GM12892 (cell line): Measurements from ENCODE around the gene LMTK2.
"Not testable (repeated sequence)": the region's sequence is repeated elsewhere in the genome, so short reads cannot be mapped to it uniquely, and the experiment has no call there.

ENCODE experiments used
- DNase-seq: peaks from one replicate; pipeline ENCODE4 v3.0.0; 2011; ENCODE audit not compliant: insufficient read length
- FAIRE-seq: peaks from 2 replicates; lab custom pipeline; 2011; peaks lifted over from hg19 to GRCh38; lab: Jason Lieb, UNC
- POLR2A ChIP-seq: IDR thresholded peaks from 2 replicates; pipeline ENCODE4 v1.6.1; 2011; ENCODE audit warnings: low read depth, low read length, control low read depth
- POLR2AphosphoS5 ChIP-seq: IDR thresholded peaks from 2 replicates; pipeline ENCODE4 v1.6.1; 2011; ENCODE audit warnings: low read depth, low read length, control low read depth
- TAF1 ChIP-seq: IDR thresholded peaks from 2 replicates; pipeline ENCODE4 v1.6.1; 2011; ENCODE audit warnings: low read depth, mild to moderate bottlenecking, control low read depth, low read length, borderline replicate concordance

Gene LMTK2

DNA sequence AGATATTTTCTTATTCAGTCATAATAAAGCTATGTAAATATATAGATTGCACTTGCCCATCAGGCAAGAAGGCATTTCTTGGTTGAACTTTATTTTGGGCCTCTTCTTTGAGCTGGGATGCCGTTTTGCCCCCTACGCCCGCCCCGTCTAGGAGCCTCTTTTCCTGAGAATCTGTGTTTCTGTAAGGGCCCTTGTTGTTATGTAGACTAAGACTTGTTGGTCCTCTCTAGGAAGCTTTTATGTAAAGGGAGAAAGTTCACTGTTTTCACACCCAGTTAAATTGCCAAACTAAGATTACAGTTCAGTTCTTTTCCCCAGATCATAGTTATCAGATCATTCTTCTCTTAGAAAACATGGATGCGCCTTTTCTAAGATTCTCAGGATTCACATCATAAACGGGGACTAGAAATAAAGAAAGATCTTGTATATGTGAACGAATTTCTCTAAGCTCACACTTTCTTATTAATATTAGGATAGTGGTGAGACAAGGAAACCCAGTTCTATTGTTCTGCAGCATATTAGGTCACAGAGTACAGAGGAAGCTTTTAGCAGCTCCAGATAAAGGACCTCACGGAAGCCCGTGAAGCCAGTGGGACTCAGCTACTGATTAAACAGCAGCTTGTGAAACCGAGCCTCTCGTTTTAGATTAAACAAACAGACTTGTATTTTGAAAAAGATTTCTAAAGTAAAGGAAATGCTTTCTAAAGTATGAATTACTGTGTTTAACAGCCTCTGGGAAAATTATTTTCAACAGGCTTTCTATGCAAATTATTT is 3.8 kb downstream of the LMTK2 start:
- FAIRE-seq (no peak), DNase-seq (no peak)
- no peak for TF ChIP-seq TAF1
- no peak for TF ChIP-seq POLR2A
- TF ChIP-seq POLR2AphosphoS5: no peak

DNA sequence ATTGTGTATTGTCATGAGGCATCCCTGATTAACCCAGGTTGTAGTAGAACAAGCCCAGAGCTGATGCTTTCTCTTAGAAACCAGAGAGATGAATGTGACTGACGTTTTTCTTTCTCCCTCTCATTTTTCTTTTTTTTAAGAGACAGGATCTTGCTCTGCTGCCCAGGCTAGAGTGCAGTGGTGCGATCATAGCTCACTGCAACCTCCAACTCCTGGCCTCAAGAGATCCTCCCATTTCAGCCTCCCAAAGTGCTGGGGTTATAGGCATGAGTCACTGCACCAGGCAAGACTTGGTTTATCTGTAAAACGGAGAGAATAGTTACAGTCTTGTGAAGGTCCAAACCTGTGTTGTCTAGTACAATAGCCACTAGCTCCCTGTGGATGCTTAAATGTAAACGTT is 5.4 kb downstream of the LMTK2 start:
- DNase-seq: no peak
- no peak for FAIRE-seq
- TF ChIP-seq POLR2AphosphoS5 (no peak), TAF1 (no peak), POLR2A (no peak)

DNA sequence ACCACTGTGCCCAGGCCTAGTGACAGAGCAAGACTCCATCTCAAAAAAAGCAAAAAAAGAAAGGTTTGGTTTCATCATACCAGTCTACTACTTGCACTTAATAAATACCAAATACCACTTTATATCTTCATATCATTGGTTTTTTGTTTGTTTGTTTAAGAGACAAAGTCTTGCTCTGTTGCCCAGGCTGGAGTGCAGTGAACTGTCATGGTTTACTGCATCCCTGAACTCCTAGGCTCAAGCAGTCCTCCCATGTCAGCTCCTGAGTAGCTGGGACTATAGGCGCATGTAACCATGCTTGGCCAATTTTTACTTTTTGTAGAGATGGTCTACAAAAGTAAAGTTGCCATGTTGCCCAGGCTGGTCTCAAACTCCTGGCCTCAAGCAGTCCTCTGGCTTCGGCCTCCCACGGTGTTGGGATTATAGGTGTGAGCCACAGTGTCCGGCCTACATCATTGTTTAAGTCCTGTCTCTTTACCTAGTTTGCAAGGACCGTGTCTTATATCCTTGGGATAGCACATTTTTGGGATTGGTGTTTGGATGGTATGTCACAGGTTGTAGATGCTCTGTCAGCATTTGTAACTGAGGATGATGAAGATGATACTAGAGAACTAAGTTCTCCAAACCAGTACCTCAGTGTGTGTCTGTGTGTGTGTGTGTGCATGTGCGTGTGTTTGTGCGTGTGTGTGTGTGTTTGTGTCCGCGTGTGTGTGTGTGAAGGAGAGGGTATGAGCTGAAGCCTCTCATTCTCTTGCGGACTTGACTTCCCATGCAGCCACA is 9.3 kb downstream of the LMTK2 start:
- DNase-seq (no peak), FAIRE-seq (no peak)

DNA sequence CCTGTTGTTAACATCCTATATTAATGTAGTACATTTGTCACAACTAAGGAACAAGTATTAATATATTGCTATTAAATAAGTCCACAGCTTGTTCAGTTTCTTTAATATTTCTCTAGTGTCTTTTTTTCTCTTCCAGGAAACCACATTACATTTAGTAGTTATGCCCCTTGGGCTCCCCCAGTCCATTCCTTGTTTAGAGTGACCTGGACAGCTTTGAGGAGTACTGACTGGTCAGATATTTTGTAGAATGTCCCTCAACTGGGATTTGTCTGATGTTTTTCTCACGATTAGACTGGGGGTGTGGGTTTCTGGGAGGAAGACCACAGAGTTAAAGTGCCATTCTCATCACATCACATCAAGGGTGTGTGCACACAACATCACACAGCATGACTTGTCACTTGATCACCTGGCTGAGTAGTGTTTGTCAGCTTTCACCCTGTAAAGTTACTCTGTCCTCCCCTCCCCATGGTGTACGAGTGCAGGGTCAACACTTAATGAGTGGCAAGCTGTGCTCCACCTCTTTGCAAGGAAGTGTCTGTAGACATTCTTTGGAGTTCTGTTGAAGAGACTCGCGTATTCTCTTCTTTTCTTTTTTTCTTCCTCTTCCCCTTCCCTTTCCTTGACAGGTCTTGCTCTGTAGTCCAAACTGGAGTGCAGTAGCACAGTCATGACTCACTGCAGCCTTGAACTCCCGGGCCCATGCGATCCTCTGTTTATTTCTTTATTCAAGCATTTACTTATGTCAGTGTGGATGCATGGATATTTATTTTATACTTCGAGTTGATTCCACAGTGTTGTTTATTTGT is 10.2 kb downstream of the LMTK2 start:
- DNase-seq (no peak), FAIRE-seq (no peak)
- TF ChIP-seq POLR2A (no peak), TAF1 (no peak), POLR2AphosphoS5 (no peak)

More for the DNA sequence above, 9.3 kb downstream of the LMTK2 start:
- TF ChIP-seq TAF1 (no peak), POLR2AphosphoS5 (no peak), POLR2A (no peak)

DNA sequence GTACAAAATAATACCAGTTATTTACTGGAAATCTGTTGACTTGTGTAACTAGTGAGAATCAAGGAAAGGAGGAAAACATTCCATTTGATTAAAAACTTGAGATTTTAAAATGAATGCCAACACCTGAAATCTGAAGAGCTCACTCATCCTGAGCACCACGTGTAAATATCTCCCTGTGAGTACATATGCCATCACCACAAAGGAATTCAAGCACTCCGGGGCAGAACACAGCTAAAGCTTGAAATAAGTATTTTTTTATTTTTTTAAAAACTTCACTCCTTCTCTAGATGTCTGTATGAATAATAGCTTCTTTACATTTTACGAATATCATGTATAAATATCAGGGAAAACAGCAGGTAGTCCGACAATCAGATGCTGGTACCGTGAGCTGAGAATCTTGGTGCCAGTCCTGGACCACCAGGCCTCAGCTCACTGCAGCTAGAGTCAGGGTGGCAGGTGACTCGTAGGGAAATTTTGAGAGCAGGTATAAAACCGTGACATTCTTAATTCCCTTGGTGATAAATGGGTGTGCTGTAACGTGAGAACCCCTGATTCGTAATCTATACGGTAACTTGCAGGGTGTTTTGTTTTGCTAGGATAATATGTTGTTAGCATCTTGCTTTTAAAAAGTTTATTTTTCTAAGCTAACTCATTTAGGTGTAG is 12.7 kb downstream of the LMTK2 start:
- DNase-seq: no peak
- FAIRE-seq: no peak
- TF ChIP-seq TAF1: no peak
- TF ChIP-seq POLR2AphosphoS5: no peak
- no peak for TF ChIP-seq POLR2A

DNA sequence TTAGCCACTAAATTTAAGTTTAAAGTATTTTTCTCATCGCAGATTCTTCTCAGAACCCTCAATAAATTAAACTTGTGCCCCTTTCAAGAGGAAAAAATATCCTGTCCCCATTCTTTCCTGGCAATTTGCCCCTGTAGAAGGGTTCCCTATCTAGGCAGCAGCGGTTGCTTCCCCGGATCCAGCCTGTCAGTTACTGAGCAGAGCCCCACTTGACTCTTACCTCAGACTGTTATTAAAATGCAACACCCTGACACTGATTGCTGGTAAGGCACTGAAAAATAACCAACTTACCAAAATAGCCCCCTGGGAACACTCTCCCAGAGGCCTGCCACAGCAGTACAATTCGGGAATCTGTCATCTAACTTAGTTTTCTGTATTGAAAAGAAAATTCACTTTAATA is 13.9 kb downstream of the LMTK2 start:
- TF ChIP-seq POLR2AphosphoS5 (no peak), POLR2A (no peak)

DNA sequence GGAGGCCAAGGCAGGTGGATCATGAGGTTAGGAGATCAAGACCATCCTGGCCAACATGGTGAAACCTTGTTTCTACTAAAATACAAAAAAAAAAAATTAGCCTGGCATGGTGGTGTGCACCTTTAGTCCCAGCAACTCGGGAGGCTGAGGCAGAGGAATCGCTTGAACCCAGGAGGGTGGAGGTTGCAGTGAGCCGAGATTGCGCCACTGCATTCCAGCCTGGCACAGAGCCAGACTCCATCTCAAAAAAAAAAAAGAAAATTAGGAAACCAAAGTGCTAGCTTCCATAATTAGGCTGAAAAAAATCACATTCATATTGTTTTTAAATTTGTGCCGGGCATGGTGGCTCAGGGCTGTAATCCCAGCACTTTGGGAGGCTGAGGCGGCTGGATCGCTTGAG is 14.7 kb downstream of the LMTK2 start:
- FAIRE-seq, DNase-seq: not testable (repeated sequence)

More for the DNA sequence above, 13.9 kb downstream of the LMTK2 start:
- DNase-seq (no peak), FAIRE-seq (no peak)

DNA sequence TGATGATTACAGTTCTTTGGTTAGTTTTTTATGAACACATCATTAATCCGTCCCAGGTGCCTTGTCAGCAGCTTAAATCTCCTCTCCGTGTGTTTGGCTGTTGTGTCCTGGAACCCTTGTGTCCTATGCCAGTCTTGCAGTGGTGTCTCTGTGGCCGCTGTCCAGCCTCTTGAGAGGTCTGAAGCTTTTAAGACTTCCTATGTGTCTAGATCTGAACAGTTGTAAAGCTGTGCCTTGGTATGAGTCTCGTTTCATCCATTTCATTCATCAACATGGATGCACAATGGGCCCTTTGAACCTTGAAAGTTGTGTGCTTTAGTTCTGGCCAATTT is 16.7 kb downstream of the LMTK2 start:
- TF ChIP-seq POLR2A (no peak), POLR2AphosphoS5 (no peak), TAF1 (no peak)
- FAIRE-seq (no peak), DNase-seq (no peak)

DNA sequence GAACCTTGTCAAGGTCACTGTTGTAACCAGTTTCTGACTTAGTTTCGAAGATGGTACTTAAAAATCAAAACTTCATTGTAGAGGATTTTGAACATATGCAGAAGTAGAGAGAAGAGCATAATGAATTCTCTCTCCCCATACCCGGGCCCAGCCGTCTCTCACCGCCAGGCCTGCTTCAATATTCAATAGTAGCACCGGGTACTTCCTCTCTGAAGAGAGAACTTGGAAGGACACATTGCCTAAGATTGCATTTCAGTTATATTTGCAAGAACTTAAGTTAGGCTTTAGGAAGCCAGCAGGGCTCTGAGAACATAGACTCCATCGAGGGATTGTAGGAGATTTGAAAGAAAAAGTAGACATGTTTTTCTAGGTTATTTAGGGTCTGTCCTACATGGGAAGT is 19.1 kb downstream of the LMTK2 start:
- FAIRE-seq: no peak
- no peak for DNase-seq
- TF ChIP-seq POLR2AphosphoS5 (no peak), POLR2A (no peak), TAF1 (no peak)

DNA sequence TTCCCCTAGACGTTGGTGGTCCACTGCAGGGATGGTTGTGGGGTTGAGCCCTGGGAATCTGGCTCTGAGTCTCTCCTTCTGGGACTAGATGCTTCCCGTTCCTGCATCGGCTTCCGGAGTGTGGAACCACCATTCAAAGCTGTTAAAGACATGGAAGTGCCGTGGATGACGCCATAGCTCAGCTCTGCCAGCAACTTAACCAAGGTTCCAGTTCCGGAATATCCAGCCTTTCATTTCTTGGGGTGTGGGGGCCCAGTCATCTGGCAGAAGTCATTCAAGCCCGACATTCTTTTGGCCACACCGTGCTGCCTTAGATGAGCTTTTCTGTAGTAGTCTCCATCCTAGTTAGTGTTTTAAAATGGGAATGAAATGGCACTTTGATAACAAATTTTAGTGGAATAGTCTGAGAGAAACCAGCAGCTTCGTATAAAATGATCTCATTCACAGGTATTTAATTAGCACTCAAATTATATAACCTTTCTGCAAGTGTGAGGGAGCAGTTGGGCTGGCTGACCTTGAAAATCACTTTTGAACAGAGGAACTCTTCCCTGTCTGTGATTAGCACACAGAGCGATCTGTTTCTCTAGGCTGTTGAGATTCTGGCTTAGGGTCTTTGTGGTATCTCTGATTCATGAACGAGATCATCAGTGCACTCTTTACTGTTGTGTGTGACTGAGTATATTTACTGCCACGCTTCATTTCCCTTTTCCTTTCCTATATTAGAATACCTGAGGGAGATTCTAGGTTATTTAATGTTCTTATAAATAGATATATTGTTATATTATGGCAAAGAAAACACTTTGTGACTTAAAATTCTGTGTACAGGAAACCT is 19.9 kb downstream of the LMTK2 start:
- TF ChIP-seq POLR2AphosphoS5 (no peak), TAF1 (no peak), POLR2A (no peak)
- DNase-seq: no peak
- FAIRE-seq: no peak

DNA sequence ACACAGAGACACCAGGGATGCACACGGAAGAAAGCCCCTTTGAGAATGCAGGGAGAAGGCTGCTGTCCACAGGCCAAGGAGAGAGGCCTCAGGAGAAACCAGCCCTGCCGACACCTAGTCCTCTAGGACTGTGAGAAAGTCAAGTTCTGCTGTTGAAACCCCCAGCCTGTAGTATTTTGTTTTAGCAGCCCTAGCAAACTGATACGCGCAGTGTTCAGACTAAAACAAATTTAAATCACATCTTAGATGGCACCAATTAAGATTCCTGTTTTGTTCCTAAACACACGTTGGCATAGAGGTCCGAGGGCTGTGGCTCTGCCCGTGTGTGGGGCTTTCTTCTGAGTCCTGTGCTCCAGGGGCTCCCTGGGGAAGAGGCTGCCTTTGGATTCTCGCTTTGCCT is 21.7 kb downstream of the LMTK2 start:
- TF ChIP-seq TAF1 (no peak), POLR2A (no peak), POLR2AphosphoS5 (no peak)
- DNase-seq (no peak), FAIRE-seq (no peak)

DNA sequence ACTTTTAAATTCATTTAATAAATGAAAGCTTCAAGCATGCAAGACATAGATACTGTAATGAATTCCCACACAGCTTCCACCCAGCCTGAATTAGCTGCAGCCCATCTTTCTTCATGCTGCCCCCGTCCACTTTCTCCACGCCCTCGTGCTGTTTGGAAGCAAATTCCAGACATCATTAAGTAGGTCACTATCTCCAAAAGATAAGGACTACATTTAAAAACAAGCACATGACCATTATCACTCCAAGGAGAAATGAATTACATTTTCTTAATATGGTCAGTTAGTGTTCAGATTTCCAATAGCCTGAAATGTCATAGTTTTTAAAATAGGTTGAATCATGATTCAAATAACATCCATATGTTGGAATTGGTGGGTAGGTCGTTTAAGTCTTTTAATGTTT is 24.3 kb downstream of the LMTK2 start:
- DNase-seq (no peak), FAIRE-seq (no peak)
- TF ChIP-seq TAF1 (no peak), POLR2A (no peak), POLR2AphosphoS5 (no peak)
